ENCODE results near the gene EFNA5.

DNA sequence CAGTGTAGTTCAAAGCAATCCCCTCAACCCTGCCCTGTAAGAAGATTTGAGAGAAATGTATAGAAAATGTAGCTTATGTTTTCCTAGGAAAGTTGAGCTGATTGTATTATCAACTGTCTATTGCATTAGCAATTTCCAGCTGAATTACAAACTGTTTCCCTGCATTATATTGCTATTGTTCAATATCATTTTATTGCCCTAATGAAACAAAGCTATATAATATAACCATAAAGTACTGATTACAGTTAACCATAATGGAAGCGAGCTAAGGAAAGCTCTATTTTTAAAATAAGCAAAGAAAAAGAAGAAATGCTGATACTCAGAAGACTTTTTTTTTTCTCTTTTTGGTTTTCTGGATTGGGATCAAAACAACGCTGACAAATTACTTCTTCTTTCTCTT is 228.3 kb downstream of the EFNA5 start:
- TF ChIP-seq POLR2A (IDR thresholded peaks at IDR 0.05) (no peak), POLR2AphosphoS5 (IDR thresholded peaks at IDR 0.05; ENCODE audit: insufficient read depth in 1 of 2, low read depth in 1 of 2) (no peak)
- TF ChIP-seq, protein P1, sequence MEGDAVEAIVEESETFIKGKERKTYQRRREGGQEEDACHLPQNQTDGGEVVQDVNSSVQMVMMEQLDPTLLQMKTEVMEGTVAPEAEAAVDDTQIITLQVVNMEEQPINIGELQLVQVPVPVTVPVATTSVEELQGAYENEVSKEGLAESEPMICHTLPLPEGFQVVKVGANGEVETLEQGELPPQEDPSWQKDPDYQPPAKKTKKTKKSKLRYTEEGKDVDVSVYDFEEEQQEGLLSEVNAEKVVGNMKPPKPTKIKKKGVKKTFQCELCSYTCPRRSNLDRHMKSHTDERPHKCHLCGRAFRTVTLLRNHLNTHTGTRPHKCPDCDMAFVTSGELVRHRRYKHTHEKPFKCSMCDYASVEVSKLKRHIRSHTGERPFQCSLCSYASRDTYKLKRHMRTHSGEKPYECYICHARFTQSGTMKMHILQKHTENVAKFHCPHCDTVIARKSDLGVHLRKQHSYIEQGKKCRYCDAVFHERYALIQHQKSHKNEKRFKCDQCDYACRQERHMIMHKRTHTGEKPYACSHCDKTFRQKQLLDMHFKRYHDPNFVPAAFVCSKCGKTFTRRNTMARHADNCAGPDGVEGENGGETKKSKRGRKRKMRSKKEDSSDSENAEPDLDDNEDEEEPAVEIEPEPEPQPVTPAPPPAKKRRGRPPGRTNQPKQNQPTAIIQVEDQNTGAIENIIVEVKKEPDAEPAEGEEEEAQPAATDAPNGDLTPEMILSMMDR (IDR thresholded peaks at IDR 0.05), result no peak

Measured in vagina (tissue), 2 donors.